RWPE2 (cell line): ENCODE data around the gene KLF6.

Experiments used
- ATAC-seq: fragments of 200-7000 bp; cut with Tn5 transposase; 3 replicates; pipeline ENCODE4 v1.9.1; 2021; ENCODE audit warnings: low read depth
- DNase-seq: peaks from one replicate; pipeline ENCODE4 v3.0.0-alpha.2; 2020; ENCODE audit warnings: low spot score
- H3K27ac ChIP-seq: fragments of 450-650 bp; 2 replicates; pipeline ENCODE4 v1.5.1; 2017; ENCODE audit warnings: mild to moderate bottlenecking; ENCODE audit not compliant: poor library complexity, severe bottlenecking
- H3K27me3 ChIP-seq: fragments of 250-450 bp; sonication (Bioruptor Pico); 2 replicates; pipeline ENCODE4 v1.5.1; 2021; ENCODE audit warnings: mild to moderate bottlenecking, moderate library complexity; ENCODE audit not compliant: insufficient read depth, poor library complexity, severe bottlenecking
- H3K36me3 ChIP-seq: fragments of 250-450 bp; sonication (Bioruptor Pico); 2 replicates; pipeline ENCODE4 v1.5.1; 2020; ENCODE audit warnings: low read depth, mild to moderate bottlenecking, moderate library complexity
- H3K4me1 ChIP-seq: fragments of 250-450 bp; sonication (Bioruptor Pico); 2 replicates; pipeline ENCODE4 v1.5.1; 2021; ENCODE audit warnings: mild to moderate bottlenecking, moderate library complexity; ENCODE audit not compliant: insufficient read depth, poor library complexity, severe bottlenecking
- H3K4me3 ChIP-seq: fragments of 250-450 bp; sonication (Bioruptor Pico); 2 replicates; pipeline ENCODE4 v1.5.1; 2021; ENCODE audit warnings: mild to moderate bottlenecking, moderate library complexity; ENCODE audit not compliant: severe bottlenecking
- H3K9me3 ChIP-seq: fragments of 250-450 bp; sonication (Bioruptor Pico); 2 replicates; pipeline ENCODE4 v1.5.1; 2021; ENCODE audit warnings: mild to moderate bottlenecking, moderate library complexity; ENCODE audit not compliant: severe bottlenecking
- CTCF ChIP-seq: fragments of 450-650 bp; IDR thresholded peaks from one replicate; pipeline ENCODE4 v1.5.1; 2017; ENCODE audit warnings: mild to moderate bottlenecking, moderate library complexity; ENCODE audit not compliant: poor library complexity, severe bottlenecking

The KLF6 gene

GRCh38 chr10:3727268-3727667 is 57.7 kb downstream of the KLF6 start:
- no peaks in the 10 kb centered on the region for H3K4me1 ChIP-seq
- no peaks in the 10 kb centered on the region for H3K36me3 ChIP-seq
- H3K4me3 ChIP-seq, result no peak overlapping the region
- ATAC-seq (no peak), DNase-seq (no peak)
- TF ChIP-seq CTCF, result no peak
- H3K27ac ChIP-seq, result no peak overlapping the region
- no peaks in the 10 kb centered on the region for H3K27me3 ChIP-seq
- H3K9me3 ChIP-seq, result peaks cover 2% of the 10 kb centered on the region
